H1 (cell line): ENCODE data around the gene MYRIP. TPM values are rescaled to one million over a fixed set of nuclear protein-coding genes. Genes with fewer than 3 reads are reported as not detected.

ENCODE experiments used
- CTCF ChIA-PET: fragments of 300-600 bp; sonication (Branson Sonifier 250); formaldehyde crosslinking; loops from one replicate; lab custom pipeline; 2021; ENCODE audit not compliant: partially characterized antibody; lab: Charles Lee
- POLR2A ChIA-PET: fragments of 300-600 bp; sonication (Branson Sonifier 250); formaldehyde crosslinking; loops from one replicate; lab custom pipeline; 2021; ENCODE audit warnings: inconsistent platforms; ENCODE audit not compliant: partially characterized antibody; lab: Charles Lee
- DNase-seq, 2 experiments: peaks; one replicate each; pipeline versions ENCODE4 v3.0.0 to v3.0.0-alpha.2; 2010 to 2022; ENCODE audit warnings: low spot score in 2 of 2, low read depth in 1 of 2, mixed read lengths in 1 of 2
- FAIRE-seq: peaks from 2 replicates; lab custom pipeline; 2011; peaks lifted over from hg19 to GRCh38; lab: Jason Lieb, UNC
- H2AFZ ChIP-seq: 2 replicates; pipeline ENCODE4 v1.8.1; 2012; ENCODE audit warnings: low read length, inconsistent platforms
- H2AK5ac ChIP-seq: 2 replicates; pipeline ENCODE4 v1.6.1; 2013; ENCODE audit warnings: low read depth, low read length
- H2BK120ac ChIP-seq: replicated peaks from 2 replicates; pipeline ENCODE3; 2013; ENCODE audit warnings: low read depth, low read length, inconsistent platforms
- H2BK12ac ChIP-seq: 2 replicates; pipeline ENCODE4 v1.6.1; 2013; ENCODE audit warnings: low read depth, low read length
- H2BK15ac ChIP-seq: 2 replicates; pipeline ENCODE4 v1.6.1; 2013; ENCODE audit warnings: low read length
- H2BK20ac ChIP-seq: 2 replicates; pipeline ENCODE4 v1.6.1; 2013; ENCODE audit warnings: low read length
- H2BK5ac ChIP-seq: 2 replicates; pipeline ENCODE4 v1.6.1; 2013; ENCODE audit warnings: low read depth, low read length
- H3K14ac ChIP-seq: 2 replicates; pipeline ENCODE4 v1.6.1; 2013; ENCODE audit warnings: inconsistent platforms; ENCODE audit not compliant: insufficient read length
- H3K18ac ChIP-seq: 2 replicates; pipeline ENCODE4 v1.6.1; 2013; ENCODE audit warnings: low read length; ENCODE audit errors: extremely low read depth
- H3K23ac ChIP-seq: 2 replicates; pipeline ENCODE4 v1.6.1; 2013; ENCODE audit warnings: inconsistent platforms; ENCODE audit not compliant: insufficient read length
- H3K23me2 ChIP-seq: 2 replicates; pipeline ENCODE4 v1.6.1; 2013; ENCODE audit warnings: low read depth, low read length
- H3K27ac ChIP-seq: 2 replicates; pipeline ENCODE4 v1.6.1; 2011; ENCODE audit warnings: low read depth, low read length, inconsistent platforms
- H3K27me3 ChIP-seq, 4 experiments: replicated peaks in 1 of 4; 1 replicate in 1 of 4; 2 replicates in 3 of 4; pipeline versions ENCODE4 v1.6.1 to v1.8.1; 2011 to 2013; ENCODE audit warnings: low read length in 3 of 4, mild to moderate bottlenecking in 3 of 4, inconsistent platforms in 2 of 4, mixed read lengths in 2 of 4, moderate library complexity in 1 of 4; ENCODE audit not compliant: control insufficient read depth in 3 of 4, insufficient read depth in 3 of 4; ENCODE audit errors: extremely low read depth in 1 of 4
- H3K36me3 ChIP-seq, 4 experiments: 2 replicates each; pipeline versions ENCODE4 v1.6.1 to v1.8.1; 2011 to 2013; ENCODE audit warnings: mild to moderate bottlenecking in 4 of 4, low read length in 3 of 4, moderate library complexity in 2 of 4, control low read depth in 1 of 4, inconsistent platforms in 1 of 4; ENCODE audit not compliant: insufficient read depth in 4 of 4, control insufficient read depth in 2 of 4
- H3K4ac ChIP-seq: replicated peaks from 2 replicates; pipeline ENCODE3; 2013; ENCODE audit warnings: low read length, low read depth, mixed read lengths, inconsistent platforms; ENCODE audit not compliant: insufficient read length
- H3K4me1 ChIP-seq, 4 experiments: replicated peaks in 1 of 4; 1 replicate in 1 of 4; 2 replicates in 3 of 4; pipeline versions ENCODE4 v1.6.1 to v1.8.1; 2011 to 2013; ENCODE audit warnings: low read length in 3 of 4, inconsistent platforms in 2 of 4, mixed read lengths in 1 of 4; ENCODE audit not compliant: insufficient read depth in 4 of 4, control insufficient read depth in 3 of 4
- H3K4me2 ChIP-seq, 2 experiments: 2 replicates each; pipeline versions ENCODE4 v1.6.1 to v1.8.1; 2011 to 2013; ENCODE audit warnings: low read depth in 2 of 2, low read length in 2 of 2, control low read depth in 1 of 2, inconsistent platforms in 1 of 2, mild to moderate bottlenecking in 1 of 2; ENCODE audit not compliant: insufficient read depth in 1 of 2
- H3K4me3 ChIP-seq, 4 experiments: fragments of 200-600, 300-600 bp in 1 of 4; sonication (generic), shearing (Covaris generic), sonication (Bioruptor Twin) in 1 of 4; 2 replicates each; pipeline versions ENCODE4 v1.5.1 to v1.8.1; 2011 to 2016; ENCODE audit warnings: low read length in 4 of 4, low read depth in 3 of 4, control low read depth in 2 of 4, inconsistent platforms in 2 of 4, mild to moderate bottlenecking in 2 of 4, mixed read lengths in 1 of 4, moderate library complexity in 1 of 4; ENCODE audit not compliant: insufficient read depth in 2 of 4; ENCODE audit errors: extremely low read depth in 1 of 4
- H3K56ac ChIP-seq: replicated peaks from 2 replicates; pipeline ENCODE3; 2013; ENCODE audit warnings: low read depth, mild to moderate bottlenecking, mixed read lengths, low read length, inconsistent platforms; ENCODE audit not compliant: insufficient read length
- H3K79me1 ChIP-seq: 2 replicates; pipeline ENCODE4 v1.6.1; 2013; ENCODE audit warnings: low read depth, low read length, control low read depth
- H3K79me2 ChIP-seq, 2 experiments: 2 replicates each; pipeline versions ENCODE4 v1.6.1 to v1.8.1; 2012 to 2013; ENCODE audit warnings: low read length in 2 of 2, mild to moderate bottlenecking in 2 of 2, inconsistent platforms in 1 of 2; ENCODE audit not compliant: insufficient read depth in 2 of 2, control insufficient read depth in 1 of 2
- H3K9ac ChIP-seq, 4 experiments: replicated peaks in 1 of 4; 1 replicate in 1 of 4; 2 replicates in 3 of 4; pipeline versions ENCODE4 v1.6.1 to v1.8.1; 2011 to 2013; ENCODE audit warnings: low read depth in 3 of 4, low read length in 3 of 4, control low read depth in 2 of 4, mild to moderate bottlenecking in 2 of 4, moderate library complexity in 2 of 4, inconsistent platforms in 1 of 4; ENCODE audit errors: extremely low read depth in 1 of 4
- H3K9me3 ChIP-seq, 2 experiments: 2 replicates each; pipeline versions ENCODE4 v1.6.1 to v1.8.1; 2012 to 2013; ENCODE audit warnings: mild to moderate bottlenecking in 2 of 2, moderate library complexity in 2 of 2, control low read depth in 1 of 2, inconsistent platforms in 1 of 2, low read depth in 1 of 2, low read length in 1 of 2, mixed read lengths in 1 of 2; ENCODE audit not compliant: insufficient read depth in 2 of 2
- H4K20me1 ChIP-seq, 2 experiments: replicated peaks in 1 of 2; 2 replicates each; pipeline versions ENCODE3 to v1.8.1; 2011 to 2013; ENCODE audit warnings: inconsistent platforms in 2 of 2, low read length in 2 of 2, mild to moderate bottlenecking in 1 of 2; ENCODE audit not compliant: insufficient read depth in 2 of 2, control insufficient read depth in 1 of 2
- H4K5ac ChIP-seq: 2 replicates; pipeline ENCODE4 v1.6.1; 2013; ENCODE audit warnings: low read length, low read depth, mixed read lengths, inconsistent platforms; ENCODE audit not compliant: insufficient read length
- H4K8ac ChIP-seq: 2 replicates; pipeline ENCODE4 v1.8.0; 2013; ENCODE audit warnings: mild to moderate bottlenecking, moderate library complexity, low read length, inconsistent platforms; ENCODE audit not compliant: insufficient read depth; ENCODE audit errors: extremely low read depth
- H4K91ac ChIP-seq: replicated peaks from 2 replicates; pipeline ENCODE3; 2013; ENCODE audit warnings: low read length, mixed read lengths, inconsistent platforms; ENCODE audit not compliant: insufficient read length
- NANOG ChIP-seq: IDR thresholded peaks from 2 replicates; pipeline ENCODE4 v1.6.1; 2011; ENCODE audit warnings: low read length, low read depth, mild to moderate bottlenecking, inconsistent platforms; ENCODE audit not compliant: insufficient read depth, poor library complexity, severe bottlenecking
- RAD21 ChIP-seq, 2 experiments: IDR thresholded peaks in 1 of 2; conservative IDR thresholded peaks in 1 of 2; 2 replicates each; pipeline ENCODE4 v1.6.1; 2011; ENCODE audit warnings: low read depth in 2 of 2, low read length in 2 of 2, improper control_type of control experiment in 1 of 2, inconsistent platforms in 1 of 2, mild to moderate bottlenecking in 1 of 2, moderate library complexity in 1 of 2
- WGBS, 2 experiments: shearing (Covaris generic) in 1 of 2; methylation state at CpG; one replicate each; pipeline versions ENCODE4 v1.1.6 to v1.1.7; 2013 to 2015; ENCODE audit warnings: low lambda C conversion rate in 2 of 2, mixed read lengths in 2 of 2, inconsistent platforms in 1 of 2, low coverage in 1 of 2, missing lambda C conversion rate in 1 of 2; ENCODE audit not compliant: insufficient replicate concordance in 2 of 2, insufficient coverage in 1 of 2, insufficient read length in 1 of 2; ENCODE audit errors: extremely low coverage in 1 of 2, missing lambda C conversion rate in 1 of 2; 5-methylcytosine and 5-hydroxymethylcytosine counted together
- polyA plus RNA-seq, 7 experiments: library from polyadenylated mRNA; depleted of rRNA in 3 of 7; stranded (reverse) in 5 of 7; unstranded in 2 of 7; fragments of >200 nt in 5 of 7; fragments of 200-250 nt in 2 of 7; gene quantifications; 1 replicate in 5 of 7; 2 replicates in 1 of 7; 4 replicates in 1 of 7; pipeline versions ENCODE4 v1.2.1 to v1.2.3, GENCODE V29; 2011 to 2013; ENCODE audit warnings: missing spikeins in 2 of 7, mixed read lengths in 2 of 7
- total RNA-seq: library from RNA; stranded (reverse); fragmentation: NEBNext Ultra II Directional; extraction: Animal tissue kit (Norgen Biotek cat#: 25700); gene quantifications from 2 replicates; pipeline ENCODE4 v1.2.1, GENCODE V29; 2021
- TF ChIP-seq, protein P1 (sequence below), 3 experiments: IDR thresholded peaks; 1 replicate in 2 of 3; 2 replicates in 1 of 3; pipeline versions ENCODE4 v1.5.1 to v1.6.1; 2011; ENCODE audit warnings: low read length in 3 of 3, mild to moderate bottlenecking in 3 of 3, inconsistent platforms in 2 of 3, low read depth in 1 of 3, moderate library complexity in 1 of 3; ENCODE audit not compliant: insufficient read depth in 1 of 3; ENCODE audit errors: control extremely low read depth in 1 of 3

Gene MYRIP
- total and polyA plus RNA-seq, 2 of the 8 experiments (the other 6 are each of a cell fraction or from before 2014, with no cell fraction given), result 0.54 to 4.3 TPM

DNA sequence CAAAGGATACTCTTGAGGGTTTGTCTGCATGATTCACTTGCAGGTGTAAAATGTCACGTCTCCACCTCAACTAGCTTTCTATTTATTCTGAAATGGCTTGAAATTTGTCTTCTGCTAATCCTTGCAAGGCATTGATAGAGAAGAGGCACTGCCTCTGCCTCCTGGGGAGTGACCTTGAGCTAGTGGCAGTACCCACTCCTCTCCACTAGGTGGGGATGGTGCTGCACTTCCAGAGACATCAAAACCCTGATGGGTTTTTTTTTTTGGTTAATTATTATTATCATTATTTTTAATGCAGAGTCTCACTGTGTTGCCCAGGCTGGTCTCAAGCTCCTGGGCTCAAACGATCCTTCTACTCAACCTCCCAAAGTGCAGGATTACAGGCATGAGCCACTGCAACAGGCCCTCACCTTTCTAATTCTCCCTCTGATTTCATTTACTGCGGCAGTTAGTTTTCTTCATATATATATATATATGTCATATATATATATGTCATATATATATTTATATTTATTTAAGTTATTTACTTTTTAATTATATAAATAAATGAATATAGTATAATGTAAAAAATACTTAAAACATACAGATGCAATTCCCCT, 382.5 kb downstream of the MYRIP start:
- WGBS, 2 experiments, result 33% methylated on average over 3 of the region's 3 CpGs; no CpG with 5 or more reads in 1 of the 2 experiments
- TF ChIP-seq NANOG (no peak), RAD21 (IDR thresholded peaks at IDR 0.05 in 1 of 2, conservative IDR thresholded peaks at IDR 0.05 in 1 of 2; ENCODE audit: low read depth in 2 of 2, low read length in 2 of 2) (peak; percentile 88 to 90)
- TF ChIP-seq, protein P1, sequence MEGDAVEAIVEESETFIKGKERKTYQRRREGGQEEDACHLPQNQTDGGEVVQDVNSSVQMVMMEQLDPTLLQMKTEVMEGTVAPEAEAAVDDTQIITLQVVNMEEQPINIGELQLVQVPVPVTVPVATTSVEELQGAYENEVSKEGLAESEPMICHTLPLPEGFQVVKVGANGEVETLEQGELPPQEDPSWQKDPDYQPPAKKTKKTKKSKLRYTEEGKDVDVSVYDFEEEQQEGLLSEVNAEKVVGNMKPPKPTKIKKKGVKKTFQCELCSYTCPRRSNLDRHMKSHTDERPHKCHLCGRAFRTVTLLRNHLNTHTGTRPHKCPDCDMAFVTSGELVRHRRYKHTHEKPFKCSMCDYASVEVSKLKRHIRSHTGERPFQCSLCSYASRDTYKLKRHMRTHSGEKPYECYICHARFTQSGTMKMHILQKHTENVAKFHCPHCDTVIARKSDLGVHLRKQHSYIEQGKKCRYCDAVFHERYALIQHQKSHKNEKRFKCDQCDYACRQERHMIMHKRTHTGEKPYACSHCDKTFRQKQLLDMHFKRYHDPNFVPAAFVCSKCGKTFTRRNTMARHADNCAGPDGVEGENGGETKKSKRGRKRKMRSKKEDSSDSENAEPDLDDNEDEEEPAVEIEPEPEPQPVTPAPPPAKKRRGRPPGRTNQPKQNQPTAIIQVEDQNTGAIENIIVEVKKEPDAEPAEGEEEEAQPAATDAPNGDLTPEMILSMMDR (IDR thresholded peaks at IDR 0.05; ENCODE audit: control extremely low read depth in 1 of 3, insufficient read depth in 1 of 3, low read depth in 1 of 3, low read length in 3 of 3), result peak; percentile 81 to 85 (median 83)

More for the DNA sequence above, 382.5 kb downstream of the MYRIP start:
- H2BK15ac ChIP-seq, result no peak overlapping the region
- DNase-seq (peak in 1 of 2 experiments; percentile 86), FAIRE-seq (peak; percentile 78)
- no peak overlapping the region for H3K9ac ChIP-seq
- H2BK120ac ChIP-seq, result no peak overlapping the region
- no peak overlapping the region for H3K18ac ChIP-seq
- peaks cover 0 to 2% of the 10 kb centered on the region in 2 experiments for H4K20me1 ChIP-seq
- POLR2A ChIA-PET, result interaction anchor here (0.6 to 2.7 kb wide), 8 partner anchors 13 to 265 kb away, joined by 3 to 16 read pairs (median 4); partner anchors contain the start of gene RPL14
- no peaks in the 10 kb centered on the region for H3K23me2 ChIP-seq
- no peaks in the 10 kb centered on the region for H3K36me3 ChIP-seq
- H3K27ac ChIP-seq, result no peak overlapping the region
- H3K4me1 ChIP-seq, result peaks cover 0 to 7% (median 6%) of the 10 kb centered on the region in 4 experiments; a peak in 4 of 7 replicates
- no peak overlapping the region for H2BK5ac ChIP-seq
- CTCF ChIA-PET, result interaction anchor here (0.6 to 15.7 kb wide), 38 partner anchors 8 to 556 kb away, joined by 3 to 290 read pairs (median 4); partner anchors contain the start of gene EIF1B
- H3K23ac ChIP-seq, result no peak overlapping the region
- no peaks in the 10 kb centered on the region for H3K79me2 ChIP-seq
- H3K4me2 ChIP-seq, result peak overlapping the region in 1 of 2 experiments; percentile 7; a peak in 1 of 4 replicates
- no peak overlapping the region for H3K14ac ChIP-seq
- no peaks in the 10 kb centered on the region for H3K79me1 ChIP-seq
- H3K56ac ChIP-seq, result no peak overlapping the region
- no peaks in the 10 kb centered on the region for H3K27me3 ChIP-seq
- H2BK20ac ChIP-seq, result no peak overlapping the region
- H3K4ac ChIP-seq, result no peak overlapping the region
- no peak overlapping the region for H4K8ac ChIP-seq
- H4K5ac ChIP-seq, result no peak overlapping the region
- H4K91ac ChIP-seq, result no peak overlapping the region
- no peak overlapping the region for H2AK5ac ChIP-seq
- no peak overlapping the region for H3K4me3 ChIP-seq
- no peaks in the 10 kb centered on the region for H3K9me3 ChIP-seq
- no peak overlapping the region for H2BK12ac ChIP-seq
- peak overlapping the region; percentile 86; the same call in 1 of the 2 replicates for H2AFZ ChIP-seq
